ENCODE results near the gene SLC25A22. TPM values are rescaled to one million over a fixed set of nuclear protein-coding genes. Genes with fewer than 3 reads are reported as not detected.

Gene SLC25A22
- total RNA-seq, 4 donors from 2014 or later = 6.0 to 28.3 (median 9.7) TPM

- DNase-seq = peak; percentile 62
- H3K36me3 ChIP-seq = peaks cover 0 to 14% (median 0%) of the 10 kb centered on the region in 4 donors
- no peak for TF ChIP-seq CTCF (IDR thresholded peaks at IDR 0.05)
- TF ChIP-seq POLR2AphosphoS5 (IDR thresholded peaks at IDR 0.05) = peak in 2 of 3 donors; percentile 49 to 54
- H3K4me3 ChIP-seq = no peak overlapping the region
- WGBS, 2 donors (ENCODE audit: low coverage in 1 of 2) = 58% methylated on average over 51 of the region's 59 CpGs; no CpG with 5 or more reads in 1 of the 2 donors
- intact Hi-C loops (cut with DNase I; ENCODE audit: low total_unique reads) = no loop called here
- peak overlapping the region; percentile 91 to 95 (median 94) for H3K27ac ChIP-seq
- H3K4me1 ChIP-seq = peaks cover 25 to 82% (median 74%) of the 10 kb centered on the region in 4 donors
- no peaks in the 10 kb centered on the region for H3K9me3 ChIP-seq
- in situ Hi-C loops (cut with MboI; ENCODE audit: low pct_ligation_motif_present in 1 of 4, low pct_unique_long_range_greater_than_20kb in 1 of 4, low sequenced_read_pairs in 3 of 4) = no loop called here
- H3K27me3 ChIP-seq = peaks cover 43% of the 10 kb centered on the region
Observed at GRCh38 chr11:824292-824880, 26.3 kb upstream of the SLC25A22 start.

- Histone ChIP-seq H3K27ac (peak overlapping the region in 1 of 4 donors; percentile 95), H3K4me1 (peaks cover 21 to 80% (median 71%) of the 10 kb centered on the region in 4 donors), H3K36me3 (peaks cover 0 to 14% (median 0%) of the 10 kb centered on the region in 4 donors), H3K27me3 (peaks cover 36% of the 10 kb centered on the region), H3K4me3 (no peak overlapping the region), H3K9me3 (no peaks in the 10 kb centered on the region)
- no peak for DNase-seq
- WGBS, 2 donors (ENCODE audit: low coverage in 1 of 2) = 91% methylated on average over 53 of the region's 53 CpGs; no CpG with 5 or more reads in 1 of the 2 donors
- TF ChIP-seq EP300 (IDR thresholded peaks at IDR 0.05; ENCODE audit: low read depth) (no peak), CTCF (IDR thresholded peaks at IDR 0.05) (no peak), POLR2AphosphoS5 (IDR thresholded peaks at IDR 0.05) (no peak), POLR2A (IDR thresholded peaks at IDR 0.05) (no peak)
- intact Hi-C loops (cut with DNase I; ENCODE audit: low total_unique reads) (no loop called here), in situ Hi-C loops (cut with MboI; ENCODE audit: low pct_ligation_motif_present in 1 of 4, low pct_unique_long_range_greater_than_20kb in 1 of 4, low sequenced_read_pairs in 3 of 4) (no loop called here)
Observed at GRCh38 chr11:823441-824291, 25.6 kb upstream of the SLC25A22 start.

- 80% methylated on average over 22 of the region's 22 CpGs; no CpG with 5 or more reads in 1 of the 2 donors for WGBS, 2 donors (ENCODE audit: low coverage in 1 of 2)
- Histone ChIP-seq H3K4me3 (peak overlapping the region in 1 of 4 donors; percentile 93), H3K27ac (peak overlapping the region; percentile 96 to 100 (median 97)), H3K27me3 (peaks cover 17% of the 10 kb centered on the region), H3K4me1 (peaks cover 22 to 65% (median 60%) of the 10 kb centered on the region in 4 donors), H3K36me3 (peaks cover 0 to 14% (median 0%) of the 10 kb centered on the region in 4 donors), H3K9me3 (no peaks in the 10 kb centered on the region)
- no peak for TF ChIP-seq CTCF (IDR thresholded peaks at IDR 0.05)
- TF ChIP-seq EP300 (IDR thresholded peaks at IDR 0.05; ENCODE audit: low read depth) = no peak
- no peak for TF ChIP-seq POLR2A (IDR thresholded peaks at IDR 0.05)
- no peak for TF ChIP-seq POLR2AphosphoS5 (IDR thresholded peaks at IDR 0.05)
- intact Hi-C loops (cut with DNase I; ENCODE audit: low total_unique reads) = no loop called here
- in situ Hi-C loops (cut with MboI; ENCODE audit: low pct_ligation_motif_present in 1 of 4, low pct_unique_long_range_greater_than_20kb in 1 of 4, low sequenced_read_pairs in 3 of 4) = no loop called here
- no peak for DNase-seq
Observed at GRCh38 chr11:821512-822371, 23.7 kb upstream of the SLC25A22 start.
